IMR-90 (cell line): Measurements from ENCODE around the gene MINDY3.

Source experiments
- CTCF ChIP-seq: conservative IDR thresholded peaks from 2 replicates; pipeline ENCODE4 v1.5.1; 2012; ENCODE audit warnings: mild to moderate bottlenecking, low read depth, low read length, improper control_type of control experiment
- FOS ChIP-seq: fragments of 150-350 bp; IDR thresholded peaks from 2 replicates; pipeline ENCODE4 v1.6.1; 2016; ENCODE audit warnings: low read depth, low read length
- NFE2L2 ChIP-seq: fragments of 150-350 bp; IDR thresholded peaks from 2 replicates; pipeline ENCODE4 v1.6.1; 2016; ENCODE audit warnings: low read depth, mild to moderate bottlenecking, low read length
- POLR2A ChIP-seq: IDR thresholded peaks from 2 replicates; pipeline ENCODE4 v1.6.1; 2012; ENCODE audit warnings: mild to moderate bottlenecking, low read depth, low read length
- RAD21 ChIP-seq: IDR thresholded peaks from 2 replicates; pipeline ENCODE4 v1.6.1; 2012; ENCODE audit warnings: low read length, improper control_type of control experiment
- SMC3 ChIP-seq: fragments of 150-350 bp; IDR thresholded peaks from 2 replicates; pipeline ENCODE4 v1.6.1; 2016; ENCODE audit warnings: low read depth, mild to moderate bottlenecking, antibody characterized with exemption, low read length, moderate library complexity
- USF2 ChIP-seq: fragments of 150-350 bp; IDR thresholded peaks from 2 replicates; pipeline ENCODE4 v1.6.1; 2017; ENCODE audit warnings: mild to moderate bottlenecking, antibody characterized with exemption, low read length, low read depth

GRCh38 chr10:15859509-15859905 is 800 bp downstream of the MINDY3 start:
- TF ChIP-seq USF2 (no peak), CTCF (no peak), SMC3 (no peak), POLR2A (no peak), RAD21 (no peak), FOS (no peak), NFE2L2 (no peak)
